AML-193 (cell line): ENCODE measurements around the gene DNAJC5.
A peak's percentile ranks its signal among the peaks of the same experiment; 100 is the strongest.

ENCODE experiments used
- DNase-seq, 2 experiments: peaks; one replicate each; lab custom pipeline; 2025; lab: John Stamatoyannopoulos, UW

DNAJC5 gene

DNA sequence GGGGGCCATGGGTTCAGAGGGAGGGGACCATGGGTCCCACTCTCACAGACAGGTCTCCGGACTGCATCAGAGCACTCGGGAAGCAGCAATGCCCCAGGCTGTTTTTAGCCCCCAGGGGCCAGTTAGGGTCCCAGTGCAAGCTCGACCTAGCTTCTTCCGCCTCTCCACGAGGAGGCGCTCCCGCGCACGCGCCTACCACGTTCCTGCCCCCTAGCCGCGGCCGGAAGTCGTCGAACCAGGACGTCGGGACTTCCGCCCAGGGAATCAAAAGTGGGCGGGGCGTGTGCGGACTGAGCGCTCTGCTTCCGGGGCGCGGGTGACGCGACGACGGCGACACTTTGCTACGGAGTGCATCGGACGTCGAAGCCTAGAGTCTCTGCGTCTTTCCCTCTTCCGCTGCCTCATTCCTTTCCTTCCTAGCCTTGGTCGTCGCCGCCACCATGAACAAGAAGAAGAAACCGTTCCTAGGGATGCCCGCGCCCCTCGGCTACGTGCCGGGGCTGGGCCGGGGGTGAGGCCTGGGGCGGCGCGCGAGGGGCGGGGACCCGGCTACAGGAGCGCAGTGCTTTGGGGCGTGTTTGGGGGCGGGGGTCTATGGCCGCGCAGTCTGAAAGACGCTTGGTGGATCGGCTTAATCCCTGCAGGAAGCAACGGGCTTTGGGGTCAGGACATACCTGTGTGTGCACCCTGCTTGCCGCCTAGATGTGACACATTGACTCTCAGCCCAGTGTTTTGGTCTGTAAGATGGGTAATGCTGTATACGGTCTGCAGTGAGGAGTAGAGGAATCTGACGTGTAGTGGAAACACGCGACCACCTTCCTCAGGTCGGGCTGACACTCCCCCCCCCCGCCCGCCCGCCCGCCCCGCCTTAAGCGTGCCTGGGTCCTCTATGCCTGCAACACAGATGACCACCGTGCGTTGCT lies 86.1 kb downstream of the DNAJC5 start, which contains the start of gene PRPF6:
Gene PRPF6, plus strand, starts transcription at position 327 of the 923 bp plus-strand sequence. Its CDS starts 114 bp downstream, at position 441.
- DNase-seq = peak; percentile 91 to 94

GRCh38 chr20:63982937-63983336 lies 88.0 kb downstream of the DNAJC5 start:
- no peak for DNase-seq
